Measurements from ENCODE around the gene PLA2G6. TPM values are rescaled to one million over a fixed set of nuclear protein-coding genes. Genes with fewer than 3 reads are reported as not detected.

Gene PLA2G6
- total RNA-seq, 1 experiment from 2014 or later: 6.0 TPM

GRCh38 chr22:38078046-38078840 lies 103.4 kb downstream of the PLA2G6 start:
- no peak for DNase-seq
- Histone ChIP-seq H3K4me2 (ENCODE audit: low read length) (no peak overlapping the region), H4K20me1 (ENCODE audit: low read length) (no peaks in the 10 kb centered on the region), H3K4me1 (ENCODE audit: insufficient read depth, low read length) (no peaks in the 10 kb centered on the region), H3K9me2 (replicated peaks; ENCODE audit: low read length) (no peaks in the 10 kb centered on the region), H3K36me3 (ENCODE audit: low read depth, low read length) (no peaks in the 10 kb centered on the region), H3K9ac (ENCODE audit: low read length) (no peak overlapping the region), H3K4me3 (ENCODE audit: low read length) (no peak overlapping the region), H3K79me2 (ENCODE audit: low read length) (no peaks in the 10 kb centered on the region), H3K27ac (ENCODE audit: low read length) (no peak overlapping the region), H3K27me3 (ENCODE audit: low read length) (no peaks in the 10 kb centered on the region), H2AFZ (ENCODE audit: low read length) (no peak overlapping the region), H3K9me3 (ENCODE audit: low read length) (no peaks in the 10 kb centered on the region), H3F3A (ENCODE audit: low read length, unreplicated experiment) (no peaks in the 10 kb centered on the region)
- BruUV-seq (replicated peaks): no TSS peak
- intact Hi-C loops (cut with micrococcal nuclease): no loop called here
- TF ChIP-seq CTCF (conservative IDR thresholded peaks at IDR 0.05; ENCODE audit: low read depth, low read length) (no peak), EZH2 (IDR thresholded peaks at IDR 0.05; ENCODE audit: low read length, unreplicated experiment) (no peak), EZH2phosphoT487 (IDR thresholded peaks at IDR 0.05; ENCODE audit: borderline replicate concordance, low read length) (no peak)
- ATAC-seq: no peak
- ChIA-PET POLR2A (ENCODE audit: unreplicated experiment) (no interaction called here), CTCF (no interaction called here)

- H3K4me3 ChIP-seq (ENCODE audit: low read length): no peak overlapping the region
- ChIA-PET CTCF (no interaction called here), POLR2A (ENCODE audit: unreplicated experiment) (no interaction called here)
- no peaks in the 10 kb centered on the region for H3K9me2 ChIP-seq (replicated peaks; ENCODE audit: low read length)
- no peaks in the 10 kb centered on the region for H3K9me3 ChIP-seq (ENCODE audit: low read length)
- H2AFZ ChIP-seq (ENCODE audit: low read length): no peak overlapping the region
- DNase-seq: no peak
- H3K4me2 ChIP-seq (ENCODE audit: low read length): no peak overlapping the region
- H3K27me3 ChIP-seq (ENCODE audit: low read length): no peaks in the 10 kb centered on the region
- H3F3A ChIP-seq (ENCODE audit: low read length, unreplicated experiment): no peaks in the 10 kb centered on the region
- TF ChIP-seq CTCF (conservative IDR thresholded peaks at IDR 0.05; ENCODE audit: low read depth, low read length) (no peak), EZH2phosphoT487 (IDR thresholded peaks at IDR 0.05; ENCODE audit: borderline replicate concordance, low read length) (no peak), EZH2 (IDR thresholded peaks at IDR 0.05; ENCODE audit: low read length, unreplicated experiment) (no peak)
- no peak for ATAC-seq
- H3K36me3 ChIP-seq (ENCODE audit: low read depth, low read length): no peaks in the 10 kb centered on the region
- H3K4me1 ChIP-seq (ENCODE audit: insufficient read depth, low read length): no peaks in the 10 kb centered on the region
- intact Hi-C loops (cut with micrococcal nuclease): no loop called here
- no peak overlapping the region for H3K9ac ChIP-seq (ENCODE audit: low read length)
- BruUV-seq (replicated peaks): no TSS peak
- no peak overlapping the region for H3K27ac ChIP-seq (ENCODE audit: low read length)
- no peaks in the 10 kb centered on the region for H3K79me2 ChIP-seq (ENCODE audit: low read length)
- H4K20me1 ChIP-seq (ENCODE audit: low read length): no peaks in the 10 kb centered on the region
These were observed 104.0 kb downstream of the PLA2G6 start for GRCh38 chr22:38077595-38077994.

GRCh38 chr22:38077096-38077495 lies 104.5 kb downstream of the PLA2G6 start:
- BruUV-seq (replicated peaks): no TSS peak
- CTCF ChIA-PET: no interaction called here
- no peaks in the 10 kb centered on the region for H3K36me3 ChIP-seq (ENCODE audit: low read depth, low read length)

More at GRCh38 chr22:38077096-38077495, 104.5 kb downstream of the PLA2G6 start:
- Histone ChIP-seq H3K27ac (ENCODE audit: low read length) (no peak overlapping the region), H3K4me2 (ENCODE audit: low read length) (no peak overlapping the region), H3K27me3 (ENCODE audit: low read length) (no peaks in the 10 kb centered on the region), H3F3A (ENCODE audit: low read length, unreplicated experiment) (no peaks in the 10 kb centered on the region), H3K9ac (ENCODE audit: low read length) (no peak overlapping the region), H3K9me3 (ENCODE audit: low read length) (no peaks in the 10 kb centered on the region), H3K79me2 (ENCODE audit: low read length) (no peaks in the 10 kb centered on the region), H2AFZ (ENCODE audit: low read length) (no peak overlapping the region), H3K4me3 (ENCODE audit: low read length) (no peak overlapping the region), H4K20me1 (ENCODE audit: low read length) (no peaks in the 10 kb centered on the region), H3K9me2 (replicated peaks; ENCODE audit: low read length) (no peaks in the 10 kb centered on the region), H3K4me1 (ENCODE audit: insufficient read depth, low read length) (no peaks in the 10 kb centered on the region)
- intact Hi-C loops (cut with micrococcal nuclease): no loop called here
- TF ChIP-seq CTCF (conservative IDR thresholded peaks at IDR 0.05; ENCODE audit: low read depth, low read length): no peak
- TF ChIP-seq EZH2 (IDR thresholded peaks at IDR 0.05; ENCODE audit: low read length, unreplicated experiment): no peak
- no peak for TF ChIP-seq EZH2phosphoT487 (IDR thresholded peaks at IDR 0.05; ENCODE audit: borderline replicate concordance, low read length)
- DNase-seq (no peak), ATAC-seq (no peak)
- POLR2A ChIA-PET (ENCODE audit: unreplicated experiment): no interaction called here

Data from PC-3 (cell line).